HG03432 (cell line): Measurements from ENCODE around the gene NOX5.
"Not testable (repeated sequence)": the region's sequence is repeated elsewhere in the genome, so short reads cannot be mapped to it uniquely, and the experiment has no call there.

ENCODE experiments used
- ATAC-seq: cut with Tn5 transposase; IDR thresholded peaks from one replicate; pipeline ENCODE4 v1.9.1; 2021; ENCODE audit warnings: mild to moderate bottlenecking, moderate library complexity; ENCODE audit not compliant: unreplicated experiment

Gene NOX5

GRCh38 chr15:69055251-69055650 lies 40.8 kb downstream of the NOX5 start:
- ATAC-seq: no peak

- no peak for ATAC-seq
Measured at GRCh38 chr15:69056365-69056764, 41.9 kb downstream of the NOX5 start.

- ATAC-seq: no peak
Measured at GRCh38 chr15:69058830-69059556, 44.5 kb downstream of the NOX5 start.

GRCh38 chr15:69059557-69059943 lies 45.1 kb downstream of the NOX5 start:
- no peak for ATAC-seq

- no peak for ATAC-seq
Measured at GRCh38 chr15:69060041-69060481, 45.6 kb downstream of the NOX5 start.

GRCh38 chr15:69060744-69061143 lies 46.2 kb downstream of the NOX5 start:
- ATAC-seq: no peak

GRCh38 chr15:69061414-69061842 lies 46.9 kb downstream of the NOX5 start:
- no peak for ATAC-seq

GRCh38 chr15:69064649-69065048 lies 50.2 kb downstream of the NOX5 start:
- ATAC-seq: no peak

- no peak for ATAC-seq
Measured at GRCh38 chr15:69066007-69066995, 51.8 kb downstream of the NOX5 start.

- no peak for ATAC-seq
Measured at GRCh38 chr15:69067296-69067695, 52.8 kb downstream of the NOX5 start.

GRCh38 chr15:69068157-69068556 lies 53.7 kb downstream of the NOX5 start:
- ATAC-seq: no peak

GRCh38 chr15:69069290-69069689 lies 54.8 kb downstream of the NOX5 start:
- ATAC-seq: not testable (repeated sequence)

GRCh38 chr15:69069996-69070395 lies 55.5 kb downstream of the NOX5 start:
- ATAC-seq: no peak

GRCh38 chr15:69070396-69070795 lies 55.9 kb downstream of the NOX5 start:
- ATAC-seq: no peak

GRCh38 chr15:69071260-69071659 lies 56.8 kb downstream of the NOX5 start:
- no peak for ATAC-seq

- no peak for ATAC-seq
Measured at GRCh38 chr15:69072906-69073305, 58.4 kb downstream of the NOX5 start.

- no peak for ATAC-seq
Measured at GRCh38 chr15:69074001-69074842, 59.7 kb downstream of the NOX5 start.

- ATAC-seq: no peak
Measured at GRCh38 chr15:69074843-69075224, 60.3 kb downstream of the NOX5 start.

- no peak for ATAC-seq
Measured at GRCh38 chr15:69075440-69075839, 60.9 kb downstream of the NOX5 start.

- no peak for ATAC-seq
Measured at GRCh38 chr15:69076756-69077155, 62.3 kb downstream of the NOX5 start.

- ATAC-seq: no peak
Measured at GRCh38 chr15:69078638-69079037, 64.1 kb downstream of the NOX5 start.
